ENCODE measurements around the gene KRTAP10-5.
"Not testable (repeated sequence)": the region's sequence is repeated elsewhere in the genome, so short reads cannot be mapped to it uniquely, and the experiment has no call there.

The KRTAP10-5 gene

GRCh38 chr21:44610157-44610843 is 29.9 kb upstream of the KRTAP10-5 start:
- not testable (repeated sequence) for DNase-seq

GRCh38 chr21:44609193-44609592 is 28.8 kb upstream of the KRTAP10-5 start:
- DNase-seq, result no peak

GRCh38 chr21:44606495-44606894 is 26.1 kb upstream of the KRTAP10-5 start:
- no peak for DNase-seq

- no peak for DNase-seq
These were observed 23.5 kb upstream of the KRTAP10-5 start for GRCh38 chr21:44603911-44604310.

- no peak for DNase-seq
These were observed 22.9 kb upstream of the KRTAP10-5 start for GRCh38 chr21:44603109-44603875.

- DNase-seq, result no peak
These were observed 22.1 kb upstream of the KRTAP10-5 start for GRCh38 chr21:44602463-44602850.

GRCh38 chr21:44601596-44602462 is 21.4 kb upstream of the KRTAP10-5 start:
- DNase-seq, result no peak

GRCh38 chr21:44601091-44601490 is 20.7 kb upstream of the KRTAP10-5 start:
- DNase-seq, result not testable (repeated sequence)

GRCh38 chr21:44600118-44600978 is 19.9 kb upstream of the KRTAP10-5 start, which contains the start of gene KRTAP10-7:
Gene KRTAP10-7 (plus strand): TSS chr21:44600597. CDS start chr21:44600622, 25 bp downstream.
- DNase-seq, result not testable (repeated sequence)

DNA sequence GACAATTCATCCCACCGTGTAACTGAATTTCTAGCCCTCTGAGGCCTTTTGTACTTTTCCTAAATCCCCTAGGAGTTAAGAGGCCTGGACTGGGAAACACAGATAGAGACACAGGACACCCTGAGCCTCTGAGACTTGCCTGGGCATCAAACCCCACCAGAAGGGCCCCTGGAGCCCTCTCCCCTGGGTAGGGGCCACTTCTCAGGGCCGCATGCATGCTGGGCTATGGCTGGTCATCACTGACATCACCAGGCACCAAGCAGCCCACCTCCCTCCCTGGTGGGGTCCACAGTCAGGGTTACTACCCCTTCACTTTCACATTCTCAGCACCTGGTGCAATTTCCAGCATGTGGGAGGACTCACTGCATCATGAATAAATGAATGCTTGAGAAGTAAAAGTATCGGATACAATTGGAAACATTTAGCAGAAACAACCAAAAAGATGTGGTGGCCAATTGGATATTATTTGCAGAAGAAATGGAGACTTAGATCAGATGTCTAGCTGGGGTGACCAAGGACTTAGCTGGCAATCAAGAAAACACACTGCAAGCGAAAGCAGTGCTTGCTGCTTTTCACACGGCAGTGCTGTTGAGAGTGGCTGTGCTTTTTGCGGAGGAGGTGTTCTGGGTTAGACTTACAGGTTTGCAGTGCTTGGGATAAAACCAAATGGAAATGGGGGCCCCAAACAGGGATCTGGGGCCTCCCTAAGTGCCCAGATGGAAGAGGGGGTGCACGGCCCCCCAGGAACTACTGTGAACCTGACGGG is 19.0 kb upstream of the KRTAP10-5 start:
- no peak for DNase-seq

GRCh38 chr21:44598061-44598460 is 17.7 kb upstream of the KRTAP10-5 start:
- DNase-seq, result no peak

- no peak for DNase-seq
These were observed 15.8 kb upstream of the KRTAP10-5 start for GRCh38 chr21:44596068-44596725.

GRCh38 chr21:44595524-44595923 is 15.1 kb upstream of the KRTAP10-5 start:
- no peak for DNase-seq

DNA sequence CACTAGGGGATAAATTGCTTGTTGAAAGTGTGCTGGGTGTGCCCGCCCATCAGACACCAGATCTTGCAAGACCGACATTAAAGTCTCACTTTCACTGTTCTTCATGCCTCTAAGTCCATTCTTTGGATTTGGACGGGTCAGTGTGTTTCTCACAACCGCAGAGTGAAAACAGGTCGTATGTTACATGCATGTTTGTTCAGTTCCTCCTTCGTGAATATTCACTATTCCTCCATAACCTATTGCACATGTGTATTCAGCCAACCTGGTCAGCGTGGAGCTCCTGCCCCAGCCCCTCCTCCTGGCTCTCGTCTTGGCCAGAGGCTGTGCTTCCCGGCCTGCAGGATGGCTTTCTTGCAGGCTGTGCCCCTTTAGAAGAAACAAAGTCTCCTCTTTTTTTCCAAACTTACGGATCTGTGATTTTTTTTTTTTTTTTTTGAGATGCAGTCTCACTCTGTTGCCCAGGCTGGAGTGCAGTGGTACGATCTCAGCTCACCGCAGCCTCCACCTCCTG is 14.1 kb upstream of the KRTAP10-5 start:
- no peak for DNase-seq

- no peak for DNase-seq
These were observed 13.4 kb upstream of the KRTAP10-5 start for GRCh38 chr21:44593598-44594405.

GRCh38 chr21:44592446-44593311 is 12.3 kb upstream of the KRTAP10-5 start, which contains the start of gene KRTAP10-6:
Gene KRTAP10-6 (minus strand): TSS chr21:44592505. CDS start chr21:44592484, 21 bp downstream.
- no peak for DNase-seq

- DNase-seq, result not testable (repeated sequence)
These were observed 11.4 kb upstream of the KRTAP10-5 start for GRCh38 chr21:44591801-44592130.

Measured in left hindlimb (tissue), 1 donor.